DOHH2 (cell line): ENCODE results near the gene GOLGA6L10.
"Not testable (repeated sequence)": the region's sequence is repeated elsewhere in the genome, so short reads cannot be mapped to it uniquely, and the experiment has no call there.

ENCODE experiments used
- CTCF ChIP-seq: fragments of 200-600 bp; sonication (generic); IDR thresholded peaks from one replicate; pipeline ENCODE4 v1.5.1; 2014; ENCODE audit warnings: antibody characterized with exemption, mild to moderate bottlenecking, low read depth, low read length; ENCODE audit not compliant: poor library complexity, severe bottlenecking
- EZH2phosphoT487 ChIP-seq: fragments of 200-600 bp; sonication (generic); IDR thresholded peaks from 2 replicates; pipeline ENCODE4 v1.6.1; 2017; ENCODE audit warnings: borderline replicate concordance, mild to moderate bottlenecking, antibody characterized with exemption, low read length, moderate library complexity, mixed read lengths

- not testable (repeated sequence) for TF ChIP-seq CTCF, EZH2phosphoT487
Observed at GRCh38 chr15:82318281-82318680, 31.0 kb downstream of the GOLGA6L10 start.
